ENCODE measurements around the gene SLC2A4RG.

The SLC2A4RG gene

GRCh38 chr20:63748070-63748933 lies 8.7 kb downstream of the SLC2A4RG start:
- DNase-seq (ENCODE audit: low read depth), result no peak
- no peak overlapping the region for H3K4me3 ChIP-seq (ENCODE audit: low read depth, low read length)

GRCh38 chr20:63748934-63749270 lies 9.3 kb downstream of the SLC2A4RG start:
- H3K4me3 ChIP-seq (ENCODE audit: low read depth, low read length), result no peak overlapping the region
- DNase-seq (ENCODE audit: low read depth), result no peak

GRCh38 chr20:63749597-63750508 lies 10.3 kb downstream of the SLC2A4RG start:
- H3K4me3 ChIP-seq (ENCODE audit: low read depth, low read length), result no peak overlapping the region
- no peak for DNase-seq (ENCODE audit: low read depth)

DNA sequence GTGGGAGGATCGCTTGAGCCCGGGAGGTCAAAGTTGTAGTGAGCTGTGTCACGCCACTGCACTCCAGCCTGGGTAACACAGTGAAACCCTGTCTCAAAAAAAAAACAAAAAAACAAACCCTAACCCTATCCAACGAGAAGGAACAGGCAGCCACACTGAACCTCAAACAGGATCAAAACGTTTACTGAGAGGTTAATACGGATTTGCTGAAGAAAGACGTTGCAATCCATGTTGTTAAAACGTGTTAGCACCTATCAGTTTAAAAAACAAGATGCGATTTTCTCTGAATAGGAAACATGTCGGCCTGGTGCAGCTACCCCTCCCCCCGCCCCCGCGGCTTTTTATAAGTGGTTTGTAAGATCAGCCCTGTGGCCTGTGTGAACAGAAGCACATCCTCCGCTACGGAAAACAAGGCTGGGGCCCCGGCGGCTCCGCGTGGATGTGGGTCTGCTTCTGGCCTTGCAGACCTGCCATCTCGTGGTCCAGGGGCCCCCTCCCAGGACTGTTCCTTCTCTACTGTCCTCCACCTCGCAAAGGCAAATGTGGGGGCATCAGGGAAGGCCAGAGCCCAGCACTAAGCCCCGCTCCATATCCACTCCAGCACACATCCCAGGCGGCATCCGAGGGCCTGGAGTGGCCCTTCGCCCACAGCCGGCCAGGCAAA lies 11.4 kb downstream of the SLC2A4RG start:
- no peak for DNase-seq (ENCODE audit: low read depth)
- H3K4me3 ChIP-seq (ENCODE audit: low read depth, low read length), result no peak overlapping the region

GRCh38 chr20:63751471-63752271 lies 12.1 kb downstream of the SLC2A4RG start:
- H3K4me3 ChIP-seq (ENCODE audit: low read depth, low read length), result no peak overlapping the region
- no peak for DNase-seq (ENCODE audit: low read depth)

GRCh38 chr20:63752411-63753101 lies 13.0 kb downstream of the SLC2A4RG start:
- no peak overlapping the region for H3K4me3 ChIP-seq (ENCODE audit: low read depth, low read length)

GRCh38 chr20:63753381-63753780 lies 13.8 kb downstream of the SLC2A4RG start:
- H3K4me3 ChIP-seq (ENCODE audit: low read depth, low read length), result no peak overlapping the region
- no peak for DNase-seq (ENCODE audit: low read depth)

More at GRCh38 chr20:63752411-63753101, 13.0 kb downstream of the SLC2A4RG start:
- no peak for DNase-seq (ENCODE audit: low read depth)

- DNase-seq (ENCODE audit: low read depth), result no peak
- H3K4me3 ChIP-seq (ENCODE audit: low read depth, low read length), result no peak overlapping the region
These were observed 14.4 kb downstream of the SLC2A4RG start for GRCh38 chr20:63754008-63754407.

DNA sequence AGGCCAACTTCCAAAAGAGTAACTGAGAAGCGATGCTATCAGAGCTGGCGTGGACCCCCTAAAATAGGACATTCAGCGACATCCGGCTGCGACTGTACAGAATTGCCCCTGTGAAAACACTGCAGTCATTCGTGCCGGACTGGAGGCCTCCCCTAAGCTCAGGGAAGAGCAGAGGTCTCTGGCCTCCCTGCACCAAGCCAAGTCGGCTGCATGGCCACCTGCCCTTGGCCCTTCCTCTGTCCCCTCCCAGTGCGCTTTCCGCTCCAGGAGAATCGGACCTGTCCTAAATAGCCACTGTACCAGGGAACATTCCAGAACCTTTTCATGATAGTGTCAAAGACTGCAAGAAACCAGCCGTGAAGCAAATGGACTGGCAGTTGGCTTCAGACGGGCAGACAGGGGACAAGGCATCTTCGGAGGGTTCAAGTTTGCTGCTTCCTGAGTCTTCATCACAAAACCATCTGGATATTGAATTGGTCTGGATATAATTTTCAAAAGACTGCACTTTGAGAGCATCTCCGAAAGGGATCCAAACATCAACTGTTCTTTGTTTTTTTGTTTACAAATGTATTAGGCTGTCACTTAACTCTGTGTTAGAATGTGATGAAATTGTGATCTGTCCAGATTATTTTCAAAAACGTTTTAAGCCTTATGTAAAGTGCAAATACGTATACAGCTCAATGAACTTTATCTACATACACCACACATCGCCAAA lies 16.5 kb downstream of the SLC2A4RG start:
- H3K4me3 ChIP-seq (ENCODE audit: low read depth, low read length), result no peak overlapping the region
- no peak for DNase-seq (ENCODE audit: low read depth)

DNA sequence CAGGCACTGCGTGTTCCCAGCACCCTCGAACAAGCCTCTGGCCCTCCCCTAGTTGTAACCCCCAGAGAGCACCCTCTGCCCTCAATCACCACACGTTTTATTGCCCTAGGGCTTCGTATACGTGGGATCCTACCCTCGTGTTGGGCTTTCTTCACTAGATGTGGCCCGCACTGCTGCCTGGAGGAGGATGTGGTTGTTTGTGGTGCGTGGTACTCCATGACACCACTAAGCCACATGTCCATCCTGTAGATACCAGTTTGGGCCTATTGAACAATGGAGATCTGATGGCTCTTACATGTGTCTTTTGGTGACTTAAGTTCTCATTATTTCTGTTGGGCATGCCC lies 17.0 kb downstream of the SLC2A4RG start:
- no peak for DNase-seq (ENCODE audit: low read depth)
- H3K4me3 ChIP-seq (ENCODE audit: low read depth, low read length), result no peak overlapping the region

DNA sequence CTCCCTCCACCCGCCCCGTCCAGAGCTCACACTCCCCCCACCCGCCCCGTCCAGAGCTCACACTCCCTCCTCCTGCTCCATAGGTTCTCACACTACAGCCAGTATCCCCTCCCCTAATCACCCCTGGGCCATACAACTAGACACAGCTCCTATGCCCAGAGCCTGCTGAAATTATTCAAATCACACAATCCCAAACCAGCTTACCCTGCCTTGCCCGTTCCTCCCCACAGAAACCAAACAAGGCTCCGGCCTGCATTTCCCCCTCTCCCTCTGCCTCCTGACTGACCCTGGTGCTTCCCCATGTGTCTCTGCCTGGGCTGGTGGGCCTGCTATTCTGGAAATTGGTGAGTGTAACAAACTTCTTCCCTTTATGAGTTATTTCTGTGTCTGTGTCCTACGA lies 18.6 kb downstream of the SLC2A4RG start:
- H3K4me3 ChIP-seq (ENCODE audit: low read depth, low read length), result no peak overlapping the region

DNA sequence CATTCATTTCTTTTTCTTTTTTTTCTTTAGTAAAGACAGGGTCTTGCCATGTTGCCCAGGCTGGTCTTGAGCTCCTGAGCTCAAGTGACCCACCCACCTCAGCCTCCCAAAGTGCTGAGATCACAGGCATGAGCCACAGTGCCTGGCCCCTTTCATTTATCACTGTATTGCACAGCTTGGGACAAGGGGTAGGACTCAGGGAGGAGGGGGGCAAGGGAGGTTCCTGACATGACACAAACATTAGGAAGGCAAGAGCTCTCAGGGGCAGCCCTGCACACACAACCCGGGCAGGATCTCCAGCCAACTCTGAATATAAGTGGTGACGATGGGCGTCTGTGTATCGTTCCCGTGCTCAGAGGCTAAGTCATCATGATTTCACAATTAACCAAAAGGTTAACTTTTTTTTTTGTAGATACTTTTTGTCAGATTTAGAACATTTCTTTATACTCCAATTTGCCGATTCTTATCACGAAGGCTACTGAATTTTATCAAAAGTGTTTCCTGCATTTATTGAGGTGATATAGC lies 19.9 kb downstream of the SLC2A4RG start:
- no peak overlapping the region for H3K4me3 ChIP-seq (ENCODE audit: low read depth, low read length)
- DNase-seq (ENCODE audit: low read depth), result no peak

More for the DNA sequence above, 18.6 kb downstream of the SLC2A4RG start:
- DNase-seq (ENCODE audit: low read depth), result no peak

- H3K4me3 ChIP-seq (ENCODE audit: low read depth, low read length), result no peak overlapping the region
- DNase-seq (ENCODE audit: low read depth), result no peak
These were observed 25.7 kb downstream of the SLC2A4RG start for GRCh38 chr20:63765082-63765873.

DNA sequence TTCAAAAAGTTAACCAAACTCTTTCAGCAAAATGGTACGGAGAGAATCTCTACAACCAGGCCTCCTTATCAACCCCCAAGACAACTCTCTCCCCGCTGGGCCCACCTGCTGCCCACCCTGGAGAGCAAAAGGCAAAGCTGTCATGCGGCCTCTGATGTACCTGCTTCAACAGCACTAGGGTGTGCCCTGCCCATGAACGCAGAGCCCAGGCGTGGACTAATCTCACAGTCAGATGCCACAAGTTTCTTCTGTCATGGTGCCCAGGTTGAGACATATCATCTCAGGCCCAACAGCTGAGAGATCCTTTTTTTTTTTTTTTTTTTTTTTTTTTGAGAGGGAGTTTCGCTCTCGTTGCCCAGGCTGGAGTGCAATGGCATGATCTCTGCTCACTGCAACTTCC lies 26.3 kb downstream of the SLC2A4RG start:
- no peak for DNase-seq (ENCODE audit: low read depth)
- H3K4me3 ChIP-seq (ENCODE audit: low read depth, low read length), result no peak overlapping the region

DNA sequence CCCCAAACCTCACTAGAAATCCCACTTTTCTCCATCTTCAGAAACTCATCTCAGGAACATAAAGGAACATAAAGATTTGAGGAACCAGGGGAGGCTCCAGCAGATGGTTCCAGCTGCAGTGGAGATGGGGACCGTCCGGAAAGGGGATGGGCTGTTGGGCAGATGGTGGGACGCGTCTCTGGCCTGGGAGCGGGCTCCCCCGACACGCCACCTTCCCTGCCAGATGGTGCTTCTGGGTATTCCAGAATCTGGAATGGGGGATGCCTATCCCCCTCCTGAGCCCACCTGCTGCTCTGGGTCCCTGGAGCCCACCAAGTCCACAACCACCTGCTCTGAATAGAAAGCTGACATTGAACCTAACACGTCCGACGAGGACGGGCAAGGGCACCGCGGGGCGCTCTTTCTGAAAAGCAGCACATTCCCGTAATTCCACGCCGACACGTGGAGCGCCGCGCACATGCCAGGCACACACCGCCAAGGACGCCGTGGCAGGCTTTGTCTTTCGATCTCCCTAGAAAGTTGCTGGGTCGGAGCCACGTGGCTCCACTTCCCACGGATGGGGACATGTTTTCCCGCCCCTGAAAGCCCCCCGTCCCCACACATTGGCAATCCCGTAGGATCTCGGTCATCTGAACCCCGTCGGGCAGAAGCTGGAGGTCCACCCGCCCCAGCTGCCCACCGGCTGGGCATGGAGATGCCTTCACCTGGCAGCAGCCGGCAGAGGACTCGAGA lies 27.3 kb downstream of the SLC2A4RG start:
- no peak for DNase-seq (ENCODE audit: low read depth)
- H3K4me3 ChIP-seq (ENCODE audit: low read depth, low read length), result no peak overlapping the region

- no peak overlapping the region for H3K4me3 ChIP-seq (ENCODE audit: low read depth, low read length)
- DNase-seq (ENCODE audit: low read depth), result no peak
These were observed 27.9 kb downstream of the SLC2A4RG start for GRCh38 chr20:63767456-63767855.

DNA sequence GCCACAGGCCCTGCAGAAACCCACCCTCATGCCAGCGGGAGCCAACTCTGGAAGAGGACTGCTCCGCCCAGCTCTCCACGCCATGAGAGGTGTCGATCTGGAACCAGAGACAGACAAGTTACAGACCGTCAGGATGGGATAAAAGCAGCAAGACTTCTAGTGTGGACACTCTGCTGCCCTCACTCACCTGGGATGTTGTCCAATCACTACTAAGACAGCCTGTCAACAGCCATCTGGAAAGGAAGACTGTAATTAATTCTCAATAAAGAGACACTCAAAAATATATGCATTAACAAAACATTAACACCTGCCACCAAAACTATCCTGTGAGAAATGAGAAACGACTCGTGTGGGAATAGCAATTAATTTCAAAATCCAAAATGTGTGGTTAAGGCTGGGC lies 28.3 kb downstream of the SLC2A4RG start:
- DNase-seq (ENCODE audit: low read depth), result no peak
- no peak overlapping the region for H3K4me3 ChIP-seq (ENCODE audit: low read depth, low read length)
